ENCODE data around the gene ALDH1L1. TPM values are rescaled to one million over a fixed set of nuclear protein-coding genes. Genes with fewer than 3 reads are reported as not detected.

The ALDH1L1 gene
- polyA plus RNA-seq, 3 donors = not detected

GRCh38 chr3:126121632-126122031 is 58.8 kb downstream of the ALDH1L1 start:
- no peaks in the 10 kb centered on the region for H3K79me2 ChIP-seq (ENCODE audit: insufficient read depth, low read length)
- H4K20me1 ChIP-seq (ENCODE audit: insufficient read depth, low read length) = no peaks in the 10 kb centered on the region
- DNase-seq = no peak
- no peak overlapping the region for H3K27ac ChIP-seq (ENCODE audit: low read depth in 1 of 2, low read length in 2 of 2)
- H3K27me3 Mint-ChIP-seq (ENCODE audit: low read depth in 3 of 3) = peaks cover 6 to 11% (median 7%) of the 10 kb centered on the region in 3 donors
- no peak overlapping the region for H3K4me3 ChIP-seq (replicated peaks in 1 of 3; ENCODE audit: low read depth in 2 of 3, low read length in 3 of 3)
- TF ChIP-seq, protein P1, sequence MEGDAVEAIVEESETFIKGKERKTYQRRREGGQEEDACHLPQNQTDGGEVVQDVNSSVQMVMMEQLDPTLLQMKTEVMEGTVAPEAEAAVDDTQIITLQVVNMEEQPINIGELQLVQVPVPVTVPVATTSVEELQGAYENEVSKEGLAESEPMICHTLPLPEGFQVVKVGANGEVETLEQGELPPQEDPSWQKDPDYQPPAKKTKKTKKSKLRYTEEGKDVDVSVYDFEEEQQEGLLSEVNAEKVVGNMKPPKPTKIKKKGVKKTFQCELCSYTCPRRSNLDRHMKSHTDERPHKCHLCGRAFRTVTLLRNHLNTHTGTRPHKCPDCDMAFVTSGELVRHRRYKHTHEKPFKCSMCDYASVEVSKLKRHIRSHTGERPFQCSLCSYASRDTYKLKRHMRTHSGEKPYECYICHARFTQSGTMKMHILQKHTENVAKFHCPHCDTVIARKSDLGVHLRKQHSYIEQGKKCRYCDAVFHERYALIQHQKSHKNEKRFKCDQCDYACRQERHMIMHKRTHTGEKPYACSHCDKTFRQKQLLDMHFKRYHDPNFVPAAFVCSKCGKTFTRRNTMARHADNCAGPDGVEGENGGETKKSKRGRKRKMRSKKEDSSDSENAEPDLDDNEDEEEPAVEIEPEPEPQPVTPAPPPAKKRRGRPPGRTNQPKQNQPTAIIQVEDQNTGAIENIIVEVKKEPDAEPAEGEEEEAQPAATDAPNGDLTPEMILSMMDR (IDR thresholded peaks at IDR 0.05) = no peak
- H3K4me1 ChIP-seq (ENCODE audit: control insufficient read depth in 1 of 2, insufficient read depth in 2 of 2, low read length in 2 of 2) = no peaks in the 10 kb centered on the region
- H3K9me3 ChIP-seq (replicated peaks in 1 of 2; ENCODE audit: control insufficient read depth in 1 of 2, insufficient read depth in 1 of 2, low read length in 2 of 2) = no peaks in the 10 kb centered on the region
- no peak overlapping the region for H3K27ac Mint-ChIP-seq
- intact Hi-C loops (cut with micrococcal nuclease) = no loop called here
- no peak overlapping the region for H3K4me3 Mint-ChIP-seq
- no peaks in the 10 kb centered on the region for H3K36me3 ChIP-seq (replicated peaks in 1 of 2; ENCODE audit: control insufficient read depth in 1 of 2, insufficient read depth in 2 of 2, low read length in 2 of 2)
- H3K27me3 ChIP-seq (ENCODE audit: control insufficient read depth in 2 of 2, insufficient read depth in 2 of 2, low read length in 2 of 2) = no peaks in the 10 kb centered on the region
- no peaks in the 10 kb centered on the region for H3K4me1 Mint-ChIP-seq
- no peak overlapping the region for H2AFZ ChIP-seq (ENCODE audit: insufficient read depth, low read depth, low read length, poor library complexity, severe bottlenecking)
- no peak overlapping the region for H3K9ac ChIP-seq (ENCODE audit: insufficient read depth, low read length, poor library complexity, severe bottlenecking)
- H3K9me3 Mint-ChIP-seq = no peaks in the 10 kb centered on the region
- no peaks in the 10 kb centered on the region for H3K36me3 Mint-ChIP-seq
- H3K4me2 ChIP-seq (replicated peaks; ENCODE audit: extremely low read depth, low read length, poor library complexity, severe bottlenecking) = no peak overlapping the region
- 88% methylated on average over 2 of the region's 4 CpGs for WGBS (ENCODE audit: insufficient coverage)

GRCh38 chr3:126121074-126121473 is 59.3 kb downstream of the ALDH1L1 start:
- 98% methylated on average over 8 of the region's 9 CpGs for WGBS (ENCODE audit: insufficient coverage)

More at GRCh38 chr3:126121074-126121473, 59.3 kb downstream of the ALDH1L1 start:
- H3K36me3 ChIP-seq (replicated peaks in 1 of 2; ENCODE audit: control insufficient read depth in 1 of 2, insufficient read depth in 2 of 2, low read length in 2 of 2) = no peaks in the 10 kb centered on the region
- Mint-ChIP-seq H3K9me3 (no peaks in the 10 kb centered on the region), H3K4me3 (no peak overlapping the region), H3K27me3 (ENCODE audit: low read depth in 3 of 3) (peaks cover 6 to 11% (median 7%) of the 10 kb centered on the region in 3 donors), H3K27ac (no peak overlapping the region), H3K36me3 (no peaks in the 10 kb centered on the region), H3K4me1 (no peaks in the 10 kb centered on the region)
- no peak for DNase-seq
- H3K9ac ChIP-seq (ENCODE audit: insufficient read depth, low read length, poor library complexity, severe bottlenecking) = no peak overlapping the region
- no peaks in the 10 kb centered on the region for H4K20me1 ChIP-seq (ENCODE audit: insufficient read depth, low read length)
- intact Hi-C loops (cut with micrococcal nuclease) = no loop called here
- no peaks in the 10 kb centered on the region for H3K79me2 ChIP-seq (ENCODE audit: insufficient read depth, low read length)
- no peak overlapping the region for H3K27ac ChIP-seq (ENCODE audit: low read depth in 1 of 2, low read length in 2 of 2)
- TF ChIP-seq, protein P1 (IDR thresholded peaks at IDR 0.05) = no peak
- H2AFZ ChIP-seq (ENCODE audit: insufficient read depth, low read depth, low read length, poor library complexity, severe bottlenecking) = no peak overlapping the region
- no peaks in the 10 kb centered on the region for H3K27me3 ChIP-seq (ENCODE audit: control insufficient read depth in 2 of 2, insufficient read depth in 2 of 2, low read length in 2 of 2)
- H3K4me1 ChIP-seq (ENCODE audit: control insufficient read depth in 1 of 2, insufficient read depth in 2 of 2, low read length in 2 of 2) = no peaks in the 10 kb centered on the region
- no peak overlapping the region for H3K4me2 ChIP-seq (replicated peaks; ENCODE audit: extremely low read depth, low read length, poor library complexity, severe bottlenecking)
- H3K9me3 ChIP-seq (replicated peaks in 1 of 2; ENCODE audit: control insufficient read depth in 1 of 2, insufficient read depth in 1 of 2, low read length in 2 of 2) = no peaks in the 10 kb centered on the region
- H3K4me3 ChIP-seq (replicated peaks in 1 of 3; ENCODE audit: low read depth in 2 of 3, low read length in 3 of 3) = no peak overlapping the region
